Measurements from ENCODE around the gene PRR19. TPM values are rescaled to one million over a fixed set of nuclear protein-coding genes. Genes with fewer than 3 reads are reported as not detected.
A peak's percentile ranks its signal among the peaks of the same experiment; 100 is the strongest.

Gene PRR19
- total and polyA plus RNA-seq, 10 of the 15 experiments (the other 5 are each of a cell fraction or from before 2014, with no cell fraction given) = 0.09 to 1.7 (median 0.73) TPM; not detected in 1

DNA sequence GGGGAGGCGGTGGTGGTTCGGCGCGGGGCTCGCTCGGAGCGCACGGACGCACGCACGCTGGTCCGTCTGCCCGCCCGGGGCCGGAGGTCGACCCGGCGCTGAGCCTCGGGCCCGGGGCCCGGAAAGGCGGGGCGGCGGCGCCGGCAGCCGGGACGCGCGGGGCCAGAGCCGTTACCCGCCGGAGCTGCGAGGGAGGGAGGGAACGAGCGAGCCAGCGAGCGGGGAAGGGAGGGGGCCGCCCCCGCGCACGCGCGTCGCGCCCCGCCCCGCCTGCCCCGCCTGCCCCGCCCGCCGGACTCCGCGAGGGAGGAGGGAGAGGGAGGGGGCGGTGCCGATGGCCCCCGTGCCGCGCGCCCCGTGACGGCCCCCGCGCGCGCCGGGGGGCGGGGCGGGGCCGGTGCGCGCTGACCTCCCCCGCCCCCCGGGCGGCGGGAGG, 17.8 kb upstream of the PRR19 start (continued):
- TF ChIP-seq, protein P1, sequence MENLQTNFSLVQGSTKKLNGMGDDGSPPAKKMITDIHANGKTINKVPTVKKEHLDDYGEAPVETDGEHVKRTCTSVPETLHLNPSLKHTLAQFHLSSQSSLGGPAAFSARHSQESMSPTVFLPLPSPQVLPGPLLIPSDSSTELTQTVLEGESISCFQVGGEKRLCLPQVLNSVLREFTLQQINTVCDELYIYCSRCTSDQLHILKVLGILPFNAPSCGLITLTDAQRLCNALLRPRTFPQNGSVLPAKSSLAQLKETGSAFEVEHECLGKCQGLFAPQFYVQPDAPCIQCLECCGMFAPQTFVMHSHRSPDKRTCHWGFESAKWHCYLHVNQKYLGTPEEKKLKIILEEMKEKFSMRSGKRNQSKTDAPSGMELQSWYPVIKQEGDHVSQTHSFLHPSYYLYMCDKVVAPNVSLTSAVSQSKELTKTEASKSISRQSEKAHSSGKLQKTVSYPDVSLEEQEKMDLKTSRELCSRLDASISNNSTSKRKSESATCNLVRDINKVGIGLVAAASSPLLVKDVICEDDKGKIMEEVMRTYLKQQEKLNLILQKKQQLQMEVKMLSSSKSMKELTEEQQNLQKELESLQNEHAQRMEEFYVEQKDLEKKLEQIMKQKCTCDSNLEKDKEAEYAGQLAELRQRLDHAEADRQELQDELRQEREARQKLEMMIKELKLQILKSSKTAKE (IDR thresholded peaks at IDR 0.05; ENCODE audit: low read depth, poor library complexity, severe bottlenecking) = no peak
- peak; percentile 64 to 90; a peak in 3 of 4 replicates for TF ChIP-seq BHLHE40 (IDR thresholded peaks at IDR 0.05; ENCODE audit: borderline replicate concordance in 1 of 2, low read depth in 2 of 2, low read length in 1 of 2)
- TF ChIP-seq CBX3 (IDR thresholded peaks at IDR 0.05; ENCODE audit: borderline replicate concordance, low read depth) = no peak
- no peak for TF ChIP-seq PAX5 (IDR thresholded peaks at IDR 0.05; ENCODE audit: borderline replicate concordance, low read depth, low read length)
- no peak for TF ChIP-seq CHD1 (IDR thresholded peaks at IDR 0.05; ENCODE audit: low read depth, low read length)
- TF ChIP-seq CEBPB (IDR thresholded peaks at IDR 0.05; ENCODE audit: borderline replicate concordance in 1 of 2, low read depth in 2 of 2, low read length in 2 of 2) = no peak
- TF ChIP-seq, protein P2, sequence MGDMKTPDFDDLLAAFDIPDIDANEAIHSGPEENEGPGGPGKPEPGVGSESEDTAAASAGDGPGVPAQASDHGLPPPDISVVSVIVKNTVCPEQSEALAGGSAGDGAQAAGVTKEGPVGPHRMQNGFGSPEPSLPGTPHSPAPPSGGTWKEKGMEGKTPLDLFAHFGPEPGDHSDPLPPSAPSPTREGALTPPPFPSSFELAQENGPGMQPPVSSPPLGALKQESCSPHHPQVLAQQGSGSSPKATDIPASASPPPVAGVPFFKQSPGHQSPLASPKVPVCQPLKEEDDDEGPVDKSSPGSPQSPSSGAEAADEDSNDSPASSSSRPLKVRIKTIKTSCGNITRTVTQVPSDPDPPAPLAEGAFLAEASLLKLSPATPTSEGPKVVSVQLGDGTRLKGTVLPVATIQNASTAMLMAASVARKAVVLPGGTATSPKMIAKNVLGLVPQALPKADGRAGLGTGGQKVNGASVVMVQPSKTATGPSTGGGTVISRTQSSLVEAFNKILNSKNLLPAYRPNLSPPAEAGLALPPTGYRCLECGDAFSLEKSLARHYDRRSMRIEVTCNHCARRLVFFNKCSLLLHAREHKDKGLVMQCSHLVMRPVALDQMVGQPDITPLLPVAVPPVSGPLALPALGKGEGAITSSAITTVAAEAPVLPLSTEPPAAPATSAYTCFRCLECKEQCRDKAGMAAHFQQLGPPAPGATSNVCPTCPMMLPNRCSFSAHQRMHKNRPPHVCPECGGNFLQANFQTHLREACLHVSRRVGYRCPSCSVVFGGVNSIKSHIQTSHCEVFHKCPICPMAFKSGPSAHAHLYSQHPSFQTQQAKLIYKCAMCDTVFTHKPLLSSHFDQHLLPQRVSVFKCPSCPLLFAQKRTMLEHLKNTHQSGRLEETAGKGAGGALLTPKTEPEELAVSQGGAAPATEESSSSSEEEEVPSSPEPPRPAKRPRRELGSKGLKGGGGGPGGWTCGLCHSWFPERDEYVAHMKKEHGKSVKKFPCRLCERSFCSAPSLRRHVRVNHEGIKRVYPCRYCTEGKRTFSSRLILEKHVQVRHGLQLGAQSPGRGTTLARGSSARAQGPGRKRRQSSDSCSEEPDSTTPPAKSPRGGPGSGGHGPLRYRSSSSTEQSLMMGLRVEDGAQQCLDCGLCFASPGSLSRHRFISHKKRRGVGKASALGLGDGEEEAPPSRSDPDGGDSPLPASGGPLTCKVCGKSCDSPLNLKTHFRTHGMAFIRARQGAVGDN (IDR thresholded peaks at IDR 0.05) = no peak
- TF ChIP-seq SMAD5 (IDR thresholded peaks at IDR 0.05; ENCODE audit: low read depth) = no peak
- TF ChIP-seq FOXM1 (IDR thresholded peaks at IDR 0.05; ENCODE audit: low read depth, low read length) = no peak
- TF ChIP-seq, protein P3, sequence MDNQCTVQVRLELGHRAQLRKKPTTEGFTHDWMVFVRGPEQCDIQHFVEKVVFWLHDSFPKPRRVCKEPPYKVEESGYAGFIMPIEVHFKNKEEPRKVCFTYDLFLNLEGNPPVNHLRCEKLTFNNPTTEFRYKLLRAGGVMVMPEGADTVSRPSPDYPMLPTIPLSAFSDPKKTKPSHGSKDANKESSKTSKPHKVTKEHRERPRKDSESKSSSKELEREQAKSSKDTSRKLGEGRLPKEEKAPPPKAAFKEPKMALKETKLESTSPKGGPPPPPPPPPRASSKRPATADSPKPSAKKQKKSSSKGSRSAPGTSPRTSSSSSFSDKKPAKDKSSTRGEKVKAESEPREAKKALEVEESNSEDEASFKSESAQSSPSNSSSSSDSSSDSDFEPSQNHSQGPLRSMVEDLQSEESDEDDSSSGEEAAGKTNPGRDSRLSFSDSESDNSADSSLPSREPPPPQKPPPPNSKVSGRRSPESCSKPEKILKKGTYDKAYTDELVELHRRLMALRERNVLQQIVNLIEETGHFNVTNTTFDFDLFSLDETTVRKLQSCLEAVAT (IDR thresholded peaks at IDR 0.05) = no peak
- 0 out of 2 replicates have a peak, but pooled peaks have one; percentile 17 for TF ChIP-seq IKZF1 (conservative IDR thresholded peaks at IDR 0.05)
- TF ChIP-seq, protein P4, sequence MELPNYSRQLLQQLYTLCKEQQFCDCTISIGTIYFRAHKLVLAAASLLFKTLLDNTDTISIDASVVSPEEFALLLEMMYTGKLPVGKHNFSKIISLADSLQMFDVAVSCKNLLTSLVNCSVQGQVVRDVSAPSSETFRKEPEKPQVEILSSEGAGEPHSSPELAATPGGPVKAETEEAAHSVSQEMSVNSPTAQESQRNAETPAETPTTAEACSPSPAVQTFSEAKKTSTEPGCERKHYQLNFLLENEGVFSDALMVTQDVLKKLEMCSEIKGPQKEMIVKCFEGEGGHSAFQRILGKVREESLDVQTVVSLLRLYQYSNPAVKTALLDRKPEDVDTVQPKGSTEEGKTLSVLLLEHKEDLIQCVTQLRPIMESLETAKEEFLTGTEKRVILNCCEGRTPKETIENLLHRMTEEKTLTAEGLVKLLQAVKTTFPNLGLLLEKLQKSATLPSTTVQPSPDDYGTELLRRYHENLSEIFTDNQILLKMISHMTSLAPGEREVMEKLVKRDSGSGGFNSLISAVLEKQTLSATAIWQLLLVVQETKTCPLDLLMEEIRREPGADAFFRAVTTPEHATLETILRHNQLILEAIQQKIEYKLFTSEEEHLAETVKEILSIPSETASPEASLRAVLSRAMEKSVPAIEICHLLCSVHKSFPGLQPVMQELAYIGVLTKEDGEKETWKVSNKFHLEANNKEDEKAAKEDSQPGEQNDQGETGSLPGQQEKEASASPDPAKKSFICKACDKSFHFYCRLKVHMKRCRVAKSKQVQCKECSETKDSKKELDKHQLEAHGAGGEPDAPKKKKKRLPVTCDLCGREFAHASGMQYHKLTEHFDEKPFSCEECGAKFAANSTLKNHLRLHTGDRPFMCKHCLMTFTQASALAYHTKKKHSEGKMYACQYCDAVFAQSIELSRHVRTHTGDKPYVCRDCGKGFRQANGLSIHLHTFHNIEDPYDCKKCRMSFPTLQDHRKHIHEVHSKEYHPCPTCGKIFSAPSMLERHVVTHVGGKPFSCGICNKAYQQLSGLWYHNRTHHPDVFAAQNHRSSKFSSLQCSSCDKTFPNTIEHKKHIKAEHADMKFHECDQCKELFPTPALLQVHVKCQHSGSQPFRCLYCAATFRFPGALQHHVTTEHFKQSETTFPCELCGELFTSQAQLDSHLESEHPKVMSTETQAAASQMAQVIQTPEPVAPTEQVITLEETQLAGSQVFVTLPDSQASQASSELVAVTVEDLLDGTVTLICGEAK (IDR thresholded peaks at IDR 0.05; ENCODE audit: borderline replicate concordance) = no peak
- no peak for TF ChIP-seq NFYA (IDR thresholded peaks at IDR 0.05; ENCODE audit: borderline replicate concordance, low read depth, low read length)
- no peak for TF ChIP-seq HDAC6 (IDR thresholded peaks at IDR 0.05; ENCODE audit: unreplicated experiment)
- TF ChIP-seq WRNIP1 (IDR thresholded peaks at IDR 0.05; ENCODE audit: borderline replicate concordance, low read depth, low read length) = no peak
- no peak for TF ChIP-seq ZNF622 (IDR thresholded peaks at IDR 0.05)
- TF ChIP-seq SMARCA5 (IDR thresholded peaks at IDR 0.05) = peak; percentile 83

Data from GM12878 (cell line).